H7 (cell line): ENCODE measurements around the gene ATG4B. TPM values are rescaled to one million over a fixed set of nuclear protein-coding genes. Genes with fewer than 3 reads are reported as not detected.
A peak's percentile ranks its signal among the peaks of the same experiment; 100 is the strongest.

ENCODE experiments used
- DNase-seq: peaks from one replicate; pipeline ENCODE4 v3.0.0; 2012
- H3K27me3 ChIP-seq: 2 replicates; pipeline ENCODE4 v1.6.0; 2011; ENCODE audit warnings: mild to moderate bottlenecking, low read length; ENCODE audit not compliant: control insufficient read depth, insufficient read depth
- H3K36me3 ChIP-seq: replicated peaks from 2 replicates; pipeline ENCODE4 v1.5.1; 2011; ENCODE audit warnings: low read length; ENCODE audit not compliant: control insufficient read depth, insufficient read depth
- H3K4me3 ChIP-seq: 2 replicates; pipeline ENCODE4 v1.5.1; 2011; ENCODE audit warnings: low read depth, mild to moderate bottlenecking, control low read depth, low read length, moderate library complexity; ENCODE audit not compliant: insufficient read depth
- total RNA-seq: library from RNA; depleted of rRNA; stranded (reverse); fragments of >200 nt; shearing (Covaris generic); gene quantifications from 2 replicates; pipeline ENCODE4 v1.2.3, GENCODE V29; 2014

ATG4B gene
- total RNA-seq, 1 experiment from 2014 or later = 78.5 TPM

DNA sequence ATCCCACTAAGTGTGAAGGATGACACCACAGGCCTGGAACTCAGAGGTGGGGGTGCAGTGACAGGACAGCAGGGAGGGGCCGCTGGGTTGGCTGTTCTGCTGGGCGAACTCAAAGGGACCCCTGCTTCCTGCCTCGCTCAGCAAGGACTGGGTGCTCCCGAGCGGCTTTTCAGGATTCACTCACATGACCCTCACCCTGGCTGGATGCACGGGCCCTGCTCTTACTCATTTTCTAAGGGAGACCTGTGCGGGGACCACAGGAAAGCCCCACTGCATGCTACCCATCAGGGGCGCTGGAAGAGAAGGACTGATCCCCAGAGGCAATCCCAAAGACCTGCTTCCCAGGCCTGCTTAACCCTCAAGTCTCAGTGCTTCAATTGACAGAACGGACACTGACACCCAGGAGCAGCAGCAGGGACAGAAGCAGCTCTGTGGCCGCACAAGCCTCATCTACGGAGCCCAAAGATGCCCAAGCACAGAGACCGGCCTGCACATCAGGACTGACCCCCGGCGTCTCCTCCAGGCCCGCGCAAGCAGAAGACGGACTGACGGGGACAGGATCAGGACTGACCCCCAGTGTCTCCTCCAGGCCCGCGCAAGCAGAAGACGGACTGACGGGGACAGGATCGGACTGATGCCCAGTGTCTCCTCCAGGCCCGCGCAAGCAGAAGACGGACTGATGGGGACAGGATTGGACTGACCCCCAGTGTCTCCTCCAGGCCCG, 30.2 kb upstream of the ATG4B start:
- H3K4me3 ChIP-seq = no peak overlapping the region
- DNase-seq = no peak

GRCh38 chr2:241608881-241609280, 28.6 kb upstream of the ATG4B start:
- Histone ChIP-seq H3K36me3 (peaks cover 2% of the 10 kb centered on the region; the same call in 1 of the 2 replicates), H3K27me3 (no peaks in the 10 kb centered on the region), H3K4me3 (no peak overlapping the region)
- DNase-seq = no peak

More for the DNA sequence above, 30.2 kb upstream of the ATG4B start:
- H3K36me3 ChIP-seq = peaks cover 2% of the 10 kb centered on the region; the same call in 1 of the 2 replicates
- H3K27me3 ChIP-seq = no peaks in the 10 kb centered on the region

GRCh38 chr2:241609859-241610793, 27.4 kb upstream of the ATG4B start:
- Histone ChIP-seq H3K27me3 (no peaks in the 10 kb centered on the region), H3K36me3 (peaks cover 2% of the 10 kb centered on the region; the same call in 1 of the 2 replicates), H3K4me3 (peak overlapping the region; percentile 63)
- DNase-seq = peak; percentile 99

DNA sequence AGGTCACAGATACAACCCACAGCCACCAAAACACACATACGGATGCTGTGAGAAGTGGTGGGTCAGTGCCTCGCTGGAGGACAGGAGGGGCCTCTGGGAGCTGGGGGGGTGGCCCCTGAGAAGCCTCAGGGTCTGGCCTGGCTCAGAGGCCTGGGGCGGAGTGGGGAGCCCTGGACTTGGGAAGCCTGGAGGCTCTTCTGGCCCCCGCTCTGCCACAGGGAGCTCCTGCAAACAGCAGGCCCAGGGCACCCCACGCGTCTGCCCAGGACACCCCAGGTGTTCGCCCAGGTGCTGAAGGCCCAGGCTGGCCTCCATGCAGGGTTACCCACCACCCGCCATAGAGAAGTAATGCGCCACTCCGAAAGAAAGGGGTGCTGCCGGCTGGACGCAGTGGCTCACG, 26.4 kb upstream of the ATG4B start:
- H3K27me3 ChIP-seq = no peaks in the 10 kb centered on the region
- no peaks in the 10 kb centered on the region; the same call in 1 of the 2 replicates for H3K36me3 ChIP-seq
- no peak for DNase-seq
- H3K4me3 ChIP-seq = no peak overlapping the region; the same call in 1 of the 2 replicates

- no peak for DNase-seq
- H3K4me3 ChIP-seq = no peak overlapping the region
- no peaks in the 10 kb centered on the region for H3K27me3 ChIP-seq
- no peaks in the 10 kb centered on the region; the same call in 1 of the 2 replicates for H3K36me3 ChIP-seq
Observed at GRCh38 chr2:241612156-241613016, 25.1 kb upstream of the ATG4B start.

DNA sequence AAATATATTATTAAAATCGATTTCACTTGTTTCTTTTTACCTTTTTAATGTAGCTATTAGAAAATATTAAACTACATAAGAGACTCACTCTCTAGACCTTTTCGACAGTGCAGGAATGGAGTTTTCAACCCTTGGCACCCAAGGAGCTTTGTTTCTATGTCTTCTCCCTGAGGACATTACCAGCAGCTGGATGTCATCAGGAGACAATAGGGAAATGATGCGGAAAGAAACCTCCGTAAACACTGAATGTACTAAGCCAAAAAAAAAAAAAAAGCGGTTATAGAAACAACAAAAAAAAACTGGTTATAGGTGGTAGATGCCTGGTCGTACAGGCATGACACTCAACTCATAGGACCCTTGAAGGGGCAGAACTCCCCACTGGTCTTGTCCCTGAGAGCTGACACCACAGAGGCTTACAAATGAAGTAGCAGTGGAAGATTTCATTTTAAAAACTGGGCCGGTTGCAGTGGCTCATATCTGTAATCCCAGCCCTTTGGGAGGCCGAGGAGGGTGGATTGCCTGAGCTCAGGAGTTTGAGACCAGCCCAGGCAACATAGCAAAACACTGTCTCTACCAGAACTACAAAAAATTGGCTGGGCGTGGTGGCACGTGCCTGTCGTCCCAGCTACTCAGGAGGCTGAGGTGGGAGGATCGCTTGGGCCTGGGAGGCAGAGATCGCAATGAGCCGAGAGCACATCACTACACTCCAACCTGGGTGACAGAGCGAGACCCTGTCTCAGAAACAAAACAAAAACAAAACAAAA, 24.3 kb upstream of the ATG4B start:
- no peak for DNase-seq
- Histone ChIP-seq H3K36me3 (no peaks in the 10 kb centered on the region; the same call in 1 of the 2 replicates), H3K27me3 (no peaks in the 10 kb centered on the region), H3K4me3 (no peak overlapping the region)

DNA sequence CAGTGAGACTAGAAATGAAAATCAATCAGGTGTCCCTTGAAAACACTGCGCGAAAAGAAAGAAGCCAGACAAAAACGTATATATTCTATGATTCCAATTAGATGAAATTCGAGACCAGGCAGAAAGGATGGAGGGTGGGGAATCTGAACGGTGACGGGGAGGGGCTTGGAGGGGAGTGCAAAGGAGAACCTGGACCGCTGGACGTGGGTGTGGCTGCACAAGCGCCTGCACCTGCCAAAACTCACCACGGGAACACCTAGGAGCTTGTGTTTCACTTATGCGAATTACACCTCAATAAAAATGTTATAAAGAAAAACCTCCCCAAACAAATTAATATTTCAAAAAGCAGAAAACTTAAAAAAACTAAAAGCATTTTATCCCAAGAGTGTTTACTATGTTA, 22.5 kb upstream of the ATG4B start:
- DNase-seq = no peak
- Histone ChIP-seq H3K27me3 (no peaks in the 10 kb centered on the region), H3K36me3 (no peaks in the 10 kb centered on the region), H3K4me3 (no peak overlapping the region)

GRCh38 chr2:241615522-241616052, 21.9 kb upstream of the ATG4B start:
- H3K4me3 ChIP-seq = no peak overlapping the region
- no peak for DNase-seq
- H3K36me3 ChIP-seq = no peaks in the 10 kb centered on the region
- no peaks in the 10 kb centered on the region for H3K27me3 ChIP-seq

- no peak overlapping the region for H3K4me3 ChIP-seq
- no peaks in the 10 kb centered on the region for H3K27me3 ChIP-seq
- DNase-seq = no peak
- no peaks in the 10 kb centered on the region for H3K36me3 ChIP-seq
Observed at GRCh38 chr2:241616168-241617125, 21.0 kb upstream of the ATG4B start.

DNA sequence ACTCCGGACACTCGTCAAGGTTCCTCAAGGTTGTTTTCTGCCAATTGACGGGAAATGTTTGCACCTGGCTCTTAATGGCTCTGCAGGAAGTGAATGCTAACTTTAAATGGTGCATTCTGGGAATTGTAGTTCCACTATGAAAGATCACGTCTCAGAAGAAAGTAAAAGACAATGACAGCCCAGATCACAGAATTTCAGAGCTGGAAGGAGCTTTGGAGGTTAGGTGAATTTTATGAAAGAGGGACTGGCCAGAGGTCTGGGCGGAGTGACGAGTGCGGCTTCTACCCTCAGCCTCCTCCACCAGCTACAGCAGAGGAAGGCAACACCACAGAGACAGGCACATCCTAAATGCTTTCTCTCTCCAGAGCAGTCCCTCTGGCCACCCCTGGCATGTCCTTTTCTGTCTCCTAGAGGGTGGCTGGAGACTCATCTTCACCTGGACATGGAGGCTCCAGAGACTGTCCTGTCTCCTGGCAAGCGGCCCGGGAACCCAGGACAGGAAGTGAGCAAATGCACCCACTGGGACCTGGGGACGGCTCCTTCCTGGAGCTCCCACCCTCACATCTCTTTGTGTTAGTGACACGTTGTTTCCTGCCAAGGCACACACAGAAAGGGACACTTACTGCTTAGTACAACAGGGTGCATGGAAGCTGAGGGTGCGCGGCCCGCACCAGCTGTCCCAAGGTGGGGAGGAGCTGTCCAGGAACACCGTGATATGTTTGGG, 19.9 kb upstream of the ATG4B start:
- no peaks in the 10 kb centered on the region for H3K36me3 ChIP-seq
- H3K4me3 ChIP-seq = no peak overlapping the region; the same call in 1 of the 2 replicates
- DNase-seq = no peak
- no peaks in the 10 kb centered on the region for H3K27me3 ChIP-seq

DNA sequence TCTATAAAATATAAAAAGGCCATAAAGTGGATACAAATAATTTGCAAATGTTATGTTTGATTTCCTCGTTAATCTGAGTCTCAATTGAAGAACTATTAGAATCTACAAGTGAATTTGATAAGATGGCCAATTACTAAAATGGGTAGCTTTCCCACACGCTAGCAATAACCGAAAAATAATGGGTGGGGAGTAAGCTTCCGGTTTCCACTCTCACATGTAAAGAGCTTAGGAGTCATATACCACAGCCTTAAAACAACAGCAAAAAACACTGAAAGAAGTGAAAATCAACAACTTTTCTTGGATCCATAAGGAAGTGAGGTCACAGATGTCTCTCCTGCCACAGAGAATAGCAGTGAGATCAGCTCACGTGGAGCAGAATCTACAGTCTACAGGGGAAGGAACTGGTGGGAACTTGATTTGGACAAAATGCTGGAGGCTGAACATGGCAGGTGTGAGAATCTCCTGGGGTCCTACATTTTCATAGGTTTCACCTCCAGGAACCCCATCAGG, 19.1 kb upstream of the ATG4B start:
- Histone ChIP-seq H3K36me3 (no peaks in the 10 kb centered on the region), H3K27me3 (no peaks in the 10 kb centered on the region), H3K4me3 (no peak overlapping the region)
- no peak for DNase-seq

GRCh38 chr2:241618829-241619228, 18.7 kb upstream of the ATG4B start:
- no peaks in the 10 kb centered on the region; the same call in 1 of the 2 replicates for H3K36me3 ChIP-seq
- DNase-seq = no peak
- no peaks in the 10 kb centered on the region for H3K27me3 ChIP-seq
- H3K4me3 ChIP-seq = no peak overlapping the region
